ENCODE results near the gene USP7.

DNA sequence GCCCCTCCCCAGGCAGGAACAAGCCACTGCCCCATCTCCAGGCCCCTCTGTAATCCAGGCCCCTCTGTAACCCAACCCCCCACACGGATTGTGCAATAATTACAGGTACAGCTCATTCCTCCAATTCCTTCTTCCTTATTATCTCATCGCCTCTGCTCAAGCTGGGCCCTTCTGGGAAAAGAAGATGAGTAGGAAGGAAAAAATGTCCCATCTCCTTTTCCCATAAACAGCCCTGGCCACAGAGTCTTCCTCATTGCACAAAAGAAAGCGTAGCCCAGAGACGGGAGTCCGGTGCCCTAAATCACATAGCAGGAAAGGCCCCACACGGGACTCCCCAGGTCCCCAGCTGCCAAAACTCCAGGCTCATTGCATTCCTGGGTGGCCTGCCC is 85.2 kb downstream of the USP7 start:
- TF ChIP-seq FOXM1 (IDR thresholded peaks at IDR 0.05; ENCODE audit: borderline replicate concordance) (no peak), TARDBP (IDR thresholded peaks at IDR 0.05) (no peak), FOXK2 (IDR thresholded peaks at IDR 0.05) (no peak), FOXA1 (IDR thresholded peaks at IDR 0.05) (no peak), ARNT (IDR thresholded peaks at IDR 0.05) (no peak), ZNF384 (IDR thresholded peaks at IDR 0.05) (no peak), CTBP1 (IDR thresholded peaks at IDR 0.05; ENCODE audit: borderline replicate concordance) (no peak), ELF4 (IDR thresholded peaks at IDR 0.05) (no peak), BHLHE40 (IDR thresholded peaks at IDR 0.05; ENCODE audit: borderline replicate concordance) (no peak), SP1 (IDR thresholded peaks at IDR 0.05) (no peak)

All from HEK293T (cell line).